Measurements from ENCODE around the gene THSD7A. TPM values are rescaled to one million over a fixed set of nuclear protein-coding genes. Genes with fewer than 3 reads are reported as not detected.
A peak's percentile ranks its signal among the peaks of the same experiment; 100 is the strongest.

The THSD7A gene
- total RNA-seq, 1 experiment from 2014 or later: 0.68 TPM

- no peaks in the 10 kb centered on the region for H3K36me3 Mint-ChIP-seq
- POLR2A ChIA-PET: no interaction called here
- peaks cover 8% of the 10 kb centered on the region for H3K4me1 Mint-ChIP-seq
- DNase-seq (ENCODE audit: low spot score) (no peak), ATAC-seq (peak; percentile 74)
- H3K4me3 Mint-ChIP-seq: no peak overlapping the region
- 0 out of 2 replicates have a peak overlapping the region, but pooled peaks have one; percentile 26 for H3K27ac Mint-ChIP-seq
- no peaks in the 10 kb centered on the region for H3K27me3 Mint-ChIP-seq (ENCODE audit: low read depth)
- TF ChIP-seq OVOL2 (CRISPR knock-in tag; IDR thresholded peaks at IDR 0.05; ENCODE audit: borderline replicate concordance): no peak
- TF ChIP-seq ATF3 (CRISPR knock-in tag; conservative IDR thresholded peaks at IDR 0.05): no peak
- TF ChIP-seq ZNF532 (CRISPR knock-in tag; IDR thresholded peaks at IDR 0.05; ENCODE audit: borderline replicate concordance): no peak
- no peak for TF ChIP-seq SMAD4 (CRISPR knock-in tag; IDR thresholded peaks at IDR 0.05)
- no peaks in the 10 kb centered on the region for H3K9me3 Mint-ChIP-seq
- CTCF ChIA-PET: no interaction called here
Measured at GRCh38 chr7:11701829-11702560, 130.0 kb downstream of the THSD7A start.

GRCh38 chr7:11699666-11700065, 132.3 kb downstream of the THSD7A start:
- Mint-ChIP-seq H3K27me3 (ENCODE audit: low read depth) (no peaks in the 10 kb centered on the region), H3K4me1 (peaks cover 8% of the 10 kb centered on the region), H3K4me3 (no peak overlapping the region), H3K27ac (no peak overlapping the region), H3K9me3 (no peaks in the 10 kb centered on the region), H3K36me3 (no peaks in the 10 kb centered on the region)
- ATAC-seq (no peak), DNase-seq (ENCODE audit: low spot score) (no peak)
- POLR2A ChIA-PET: no interaction called here
- CTCF ChIA-PET: no interaction called here
- TF ChIP-seq ZNF121 (CRISPR knock-in tag; IDR thresholded peaks at IDR 0.05): no peak
- TF ChIP-seq NR3C1 (CRISPR knock-in tag; conservative IDR thresholded peaks at IDR 0.05; ENCODE audit: low read depth): no peak
- no peak for TF ChIP-seq NFE2L1 (CRISPR knock-in tag; IDR thresholded peaks at IDR 0.05)
- no peak for TF ChIP-seq ZNF263 (CRISPR knock-in tag; IDR thresholded peaks at IDR 0.05; ENCODE audit: low read depth)
- no peak for TF ChIP-seq AFF4 (CRISPR knock-in tag; IDR thresholded peaks at IDR 0.05; ENCODE audit: borderline replicate concordance)
- no peak for TF ChIP-seq MYBL2 (CRISPR knock-in tag; IDR thresholded peaks at IDR 0.05)
- TF ChIP-seq ESRRA (CRISPR knock-in tag; IDR thresholded peaks at IDR 0.05; ENCODE audit: borderline replicate concordance): no peak
- no peak for TF ChIP-seq ZBTB21 (CRISPR knock-in tag; IDR thresholded peaks at IDR 0.05; ENCODE audit: borderline replicate concordance)
- TF ChIP-seq GRHL2 (CRISPR knock-in tag; IDR thresholded peaks at IDR 0.05; ENCODE audit: insufficient replicate concordance, severe bottlenecking): no peak

- ChIA-PET POLR2A (no interaction called here), CTCF (no interaction called here)
Measured at GRCh38 chr7:11698384-11698871, 133.6 kb downstream of the THSD7A start.

More at GRCh38 chr7:11698384-11698871, 133.6 kb downstream of the THSD7A start:
- Mint-ChIP-seq H3K36me3 (no peaks in the 10 kb centered on the region), H3K27me3 (ENCODE audit: low read depth) (no peaks in the 10 kb centered on the region), H3K27ac (no peak overlapping the region), H3K9me3 (no peaks in the 10 kb centered on the region), H3K4me3 (no peak overlapping the region), H3K4me1 (peaks cover 8% of the 10 kb centered on the region)
- TF ChIP-seq FOXP4 (CRISPR knock-in tag; IDR thresholded peaks at IDR 0.05) (no peak), EMX1 (CRISPR knock-in tag; IDR thresholded peaks at IDR 0.05) (no peak), TCF7 (CRISPR knock-in tag; IDR thresholded peaks at IDR 0.05; ENCODE audit: low read depth) (no peak), PREB (CRISPR knock-in tag; IDR thresholded peaks at IDR 0.05; ENCODE audit: borderline replicate concordance) (no peak), ZNF317 (CRISPR knock-in tag; IDR thresholded peaks at IDR 0.05; ENCODE audit: borderline replicate concordance, low read depth) (no peak), ZNF671 (CRISPR knock-in tag; IDR thresholded peaks at IDR 0.05) (no peak)
- no peak for ATAC-seq
- no peak for DNase-seq (ENCODE audit: low spot score)
